Fibroblast of villous mesenchyme (primary cell): Measurements from ENCODE around the gene RTL1. TPM values are rescaled to one million over a fixed set of nuclear protein-coding genes. Genes with fewer than 3 reads are reported as not detected.

Experiments used
- DNase-seq: peaks from one replicate; pipeline ENCODE4 v3.0.0-alpha.2; 2010; ENCODE audit warnings: low read depth
- H3K4me3 ChIP-seq: 2 replicates; pipeline ENCODE4 v1.5.1; 2011; ENCODE audit warnings: low read depth, mild to moderate bottlenecking, low read length
- CTCF ChIP-seq: IDR thresholded peaks from 2 replicates; pipeline ENCODE4 v1.5.1; 2012; ENCODE audit warnings: low read depth, mild to moderate bottlenecking, low read length; ENCODE audit not compliant: insufficient read depth
- total RNA-seq: library from RNA; depleted of rRNA; stranded (reverse); fragments of >200 nt; gene quantifications from 2 replicates; pipeline ENCODE4 v1.2.3, GENCODE V29; 2012

Gene RTL1
- total RNA-seq, 1 donor: not detected

- TF ChIP-seq CTCF: no peak
- DNase-seq: no peak
- H3K4me3 ChIP-seq: no peak overlapping the region
These were observed 24.3 kb downstream of the RTL1 start for GRCh38 chr14:100879194-100879593.

GRCh38 chr14:100878271-100879146 is 25.0 kb downstream of the RTL1 start:
- no peak for DNase-seq
- H3K4me3 ChIP-seq: no peak overlapping the region
- no peak for TF ChIP-seq CTCF

GRCh38 chr14:100875861-100876590 is 27.5 kb downstream of the RTL1 start:
- DNase-seq: no peak
- TF ChIP-seq CTCF: no peak
- no peak overlapping the region for H3K4me3 ChIP-seq

- no peak for DNase-seq
- H3K4me3 ChIP-seq: no peak overlapping the region
- no peak for TF ChIP-seq CTCF
These were observed 28.4 kb downstream of the RTL1 start for GRCh38 chr14:100875126-100875525.

- DNase-seq: no peak
- TF ChIP-seq CTCF: no peak
- no peak overlapping the region for H3K4me3 ChIP-seq
These were observed 29.0 kb downstream of the RTL1 start for GRCh38 chr14:100874411-100875091.

GRCh38 chr14:100874051-100874410 is 29.5 kb downstream of the RTL1 start:
- no peak for DNase-seq
- no peak overlapping the region for H3K4me3 ChIP-seq
- TF ChIP-seq CTCF: no peak
